DOHH2 (cell line): ENCODE measurements around the gene CENPM.

Source experiments
- H3F3A ChIP-seq: fragments of 200-600 bp; sonication (generic), shearing (Covaris generic); 2 replicates; pipeline ENCODE4 v1.6.0; 2016; ENCODE audit warnings: antibody characterized with exemption, mild to moderate bottlenecking; ENCODE audit not compliant: control insufficient read depth, insufficient read depth
- H3K27ac ChIP-seq: fragments of 200-600 bp; sonication (generic); 2 replicates; pipeline ENCODE4 v1.5.1; 2014; ENCODE audit warnings: low read depth, mild to moderate bottlenecking, low read length, moderate library complexity
- H3K27me3 ChIP-seq: fragments of 200-600 bp; sonication (generic); 2 replicates; pipeline ENCODE4 v1.6.1; 2014; ENCODE audit warnings: mild to moderate bottlenecking, low read length, mixed read lengths; ENCODE audit not compliant: control insufficient read depth
- H3K36me3 ChIP-seq: fragments of 200-600 bp; sonication (generic); 2 replicates; pipeline ENCODE4 v1.6.1; 2014; ENCODE audit warnings: mild to moderate bottlenecking, low read length, moderate library complexity, mixed read lengths; ENCODE audit not compliant: control insufficient read depth
- H3K4me1 ChIP-seq: fragments of 200-600 bp; sonication (generic); 2 replicates; pipeline ENCODE4 v1.6.1; 2014; ENCODE audit warnings: mild to moderate bottlenecking, low read length, mixed read lengths; ENCODE audit not compliant: control insufficient read depth
- H3K4me2 ChIP-seq: fragments of 200-600 bp; sonication (generic); 2 replicates; pipeline ENCODE4 v1.6.0; 2014; ENCODE audit warnings: mild to moderate bottlenecking, low read length, moderate library complexity
- H3K4me3 ChIP-seq: fragments of 200-600 bp; sonication (generic); 2 replicates; pipeline ENCODE4 v1.5.1; 2014; ENCODE audit warnings: mild to moderate bottlenecking, low read length, mixed read lengths
- H3K79me2 ChIP-seq: fragments of 200-600 bp; sonication (generic); 2 replicates; pipeline ENCODE4 v1.6.1; 2014; ENCODE audit warnings: mild to moderate bottlenecking, low read length, mixed read lengths; ENCODE audit not compliant: control insufficient read depth
- H3K9me2 ChIP-seq: fragments of 200-600 bp; sonication (generic); replicated peaks from 2 replicates; pipeline ENCODE4 v1.6.1; 2014; ENCODE audit warnings: mild to moderate bottlenecking, low read length, mixed read lengths; ENCODE audit not compliant: control insufficient read depth
- H3K9me3 ChIP-seq: fragments of 200-600 bp; sonication (generic); 2 replicates; pipeline ENCODE4 v1.6.1; 2014; ENCODE audit warnings: antibody characterized with exemption, low read length, mixed read lengths; ENCODE audit not compliant: control insufficient read depth, insufficient read depth
- H4K20me1 ChIP-seq: fragments of 200-600 bp; sonication (generic); 2 replicates; pipeline ENCODE4 v1.6.0; 2014; ENCODE audit warnings: low read depth, mild to moderate bottlenecking, antibody characterized with exemption, low read length, moderate library complexity; ENCODE audit not compliant: control insufficient read depth, insufficient read depth
- CTCF ChIP-seq: fragments of 200-600 bp; sonication (generic); IDR thresholded peaks from one replicate; pipeline ENCODE4 v1.5.1; 2014; ENCODE audit warnings: antibody characterized with exemption, mild to moderate bottlenecking, low read depth, low read length; ENCODE audit not compliant: poor library complexity, severe bottlenecking
- EZH2phosphoT487 ChIP-seq: fragments of 200-600 bp; sonication (generic); IDR thresholded peaks from 2 replicates; pipeline ENCODE4 v1.6.1; 2017; ENCODE audit warnings: borderline replicate concordance, mild to moderate bottlenecking, antibody characterized with exemption, low read length, moderate library complexity, mixed read lengths

Gene CENPM

GRCh38 chr22:41916745-41917358 lies 30.1 kb downstream of the CENPM start:
- no peak overlapping the region for H3K27ac ChIP-seq
- peaks cover 58% of the 10 kb centered on the region for H3K27me3 ChIP-seq
- peaks cover 75% of the 10 kb centered on the region for H3K4me1 ChIP-seq
- H3K4me2 ChIP-seq = no peak overlapping the region
- H3K79me2 ChIP-seq = no peaks in the 10 kb centered on the region
- no peak for TF ChIP-seq EZH2phosphoT487
- TF ChIP-seq CTCF = no peak
- no peak overlapping the region for H3K4me3 ChIP-seq
- no peaks in the 10 kb centered on the region for H3K9me3 ChIP-seq
- H3K36me3 ChIP-seq = peaks cover 8% of the 10 kb centered on the region
- H3K9me2 ChIP-seq = no peaks in the 10 kb centered on the region
- H3F3A ChIP-seq = peaks cover 15% of the 10 kb centered on the region
- H4K20me1 ChIP-seq = peaks cover 3% of the 10 kb centered on the region; the same call in 1 of the 2 replicates

- no peaks in the 10 kb centered on the region for H3K79me2 ChIP-seq
- TF ChIP-seq EZH2phosphoT487 (peak; percentile 45), CTCF (no peak)
- H4K20me1 ChIP-seq = peaks cover 3% of the 10 kb centered on the region; the same call in 1 of the 2 replicates
- no peak overlapping the region; the same call in 1 of the 2 replicates for H3K4me3 ChIP-seq
- H3K27me3 ChIP-seq = peaks cover 67% of the 10 kb centered on the region
- H3K9me2 ChIP-seq = no peaks in the 10 kb centered on the region
- H3K27ac ChIP-seq = no peak overlapping the region
- H3F3A ChIP-seq = peaks cover 10% of the 10 kb centered on the region
- peak overlapping the region; percentile 67 for H3K4me2 ChIP-seq
- peaks cover 3% of the 10 kb centered on the region for H3K36me3 ChIP-seq
- H3K9me3 ChIP-seq = no peaks in the 10 kb centered on the region
- peaks cover 73% of the 10 kb centered on the region for H3K4me1 ChIP-seq
These were observed 31.0 kb downstream of the CENPM start for GRCh38 chr22:41915786-41916493.

GRCh38 chr22:41915035-41915785 lies 31.7 kb downstream of the CENPM start, which contains the start of gene SHISA8:
TSS of gene SHISA8 (minus strand) at chr22:41915074. CDS start at chr22:41914667, 407 bp downstream.
- TF ChIP-seq CTCF = no peak
- TF ChIP-seq EZH2phosphoT487 = no peak
- Histone ChIP-seq H3K9me2 (no peaks in the 10 kb centered on the region), H3K36me3 (no peaks in the 10 kb centered on the region), H3K27ac (no peak within 1 kb of the TSS), H3K9me3 (no peaks in the 10 kb centered on the region), H3K27me3 (peaks cover 74% of the 10 kb centered on the region), H3F3A (peaks cover 7% of the 10 kb centered on the region), H3K4me1 (peaks cover 73% of the 10 kb centered on the region), H3K79me2 (no peaks in the 10 kb centered on the region), H4K20me1 (peaks cover 3% of the 10 kb centered on the region; the same call in 1 of the 2 replicates), H3K4me3 (peak within 1 kb of the TSS; percentile 52), H3K4me2 (peak within 1 kb of the TSS; percentile 67)
